Mesendoderm (in vitro differentiated cells): ENCODE data around the gene PTCHD1. TPM values are rescaled to one million over a fixed set of nuclear protein-coding genes. Genes with fewer than 3 reads are reported as not detected.
A peak's percentile ranks its signal among the peaks of the same experiment; 100 is the strongest.

Experiments
- DNase-seq: peaks from one replicate; pipeline ENCODE4 v3.0.0; 2013
- H2AK5ac ChIP-seq: 2 replicates; pipeline ENCODE4 v1.6.1; 2013; ENCODE audit warnings: low read length, inconsistent platforms
- H2BK120ac ChIP-seq: 2 replicates; pipeline ENCODE4 v1.6.1; 2013; ENCODE audit warnings: low read depth, mild to moderate bottlenecking, low read length, moderate library complexity, mixed read lengths
- H2BK15ac ChIP-seq: replicated peaks from 2 replicates; pipeline ENCODE4 v1.6.1; 2013; ENCODE audit warnings: low read depth, mild to moderate bottlenecking, moderate library complexity
- H2BK5ac ChIP-seq: 2 replicates; pipeline ENCODE4 v1.6.1; 2013; ENCODE audit warnings: low read length, inconsistent platforms
- H3K18ac ChIP-seq: 2 replicates; pipeline ENCODE4 v1.6.1; 2013; ENCODE audit warnings: mild to moderate bottlenecking, low read length, mixed read lengths
- H3K23ac ChIP-seq: one replicate; pipeline ENCODE4 v1.6.1; 2013; ENCODE audit warnings: low read length
- H3K27ac ChIP-seq: 2 replicates; pipeline ENCODE4 v1.5.1; 2013; ENCODE audit warnings: low read depth, mild to moderate bottlenecking, inconsistent platforms, low read length, moderate library complexity
- H3K27me3 ChIP-seq: 2 replicates; pipeline ENCODE4 v1.6.1; 2013; ENCODE audit warnings: low read length, control low read depth, mild to moderate bottlenecking, inconsistent platforms; ENCODE audit not compliant: insufficient read depth, poor library complexity
- H3K36me3 ChIP-seq: 2 replicates; pipeline ENCODE4 v1.6.1; 2013; ENCODE audit warnings: low read length, inconsistent platforms; ENCODE audit not compliant: control insufficient read depth, insufficient read depth
- H3K4ac ChIP-seq: one replicate; pipeline ENCODE4 v1.6.1; 2013; ENCODE audit warnings: low read depth, mild to moderate bottlenecking, low read length, moderate library complexity
- H3K4me1 ChIP-seq: 2 replicates; pipeline ENCODE4 v1.6.1; 2013; ENCODE audit warnings: low read depth, low read length, inconsistent platforms; ENCODE audit not compliant: control insufficient read depth
- H3K4me2 ChIP-seq: 2 replicates; pipeline ENCODE4 v1.6.1; 2013; ENCODE audit warnings: low read length
- H3K4me3 ChIP-seq: 2 replicates; pipeline ENCODE4 v1.5.1; 2013; ENCODE audit warnings: mild to moderate bottlenecking, low read length
- H3K56ac ChIP-seq: one replicate; pipeline ENCODE4 v1.6.1; 2013; ENCODE audit warnings: low read length
- H3K79me1 ChIP-seq: 2 replicates; pipeline ENCODE4 v1.6.1; 2013; ENCODE audit warnings: low read length, inconsistent platforms
- H3K79me2 ChIP-seq: 2 replicates; pipeline ENCODE4 v1.6.1; 2013; ENCODE audit warnings: mild to moderate bottlenecking, low read length; ENCODE audit not compliant: control insufficient read depth, insufficient read depth
- H3K9ac ChIP-seq: 2 replicates; pipeline ENCODE4 v1.6.1; 2013; ENCODE audit warnings: low read length, inconsistent platforms
- H4K5ac ChIP-seq: one replicate; pipeline ENCODE4 v1.6.1; 2013; ENCODE audit warnings: low read length
- H4K8ac ChIP-seq: one replicate; pipeline ENCODE4 v1.6.1; 2013; ENCODE audit warnings: low read depth, mild to moderate bottlenecking, control low read depth, low read length, moderate library complexity
- WGBS: extraction: QIAGEN DNeasy Blood & Tissue Kit; methylation state at CpG from one replicate; pipeline ENCODE4 v1.1.7; 2013; ENCODE audit warnings: low lambda C conversion rate, missing lambda C conversion rate; ENCODE audit not compliant: insufficient coverage; ENCODE audit errors: extremely low coverage; 5-methylcytosine and 5-hydroxymethylcytosine counted together
- polyA plus RNA-seq, 2 experiments: library from polyadenylated mRNA; stranded (reverse); fragments of 200-250 nt; gene quantifications; one replicate each; pipeline ENCODE4 v1.2.3, GENCODE V29; 2013

Gene PTCHD1
- polyA plus RNA-seq (2013, experiment 1 of 2): 2.1 TPM
- 3.2 TPM for polyA plus RNA-seq (2013, experiment 2 of 2)

DNA sequence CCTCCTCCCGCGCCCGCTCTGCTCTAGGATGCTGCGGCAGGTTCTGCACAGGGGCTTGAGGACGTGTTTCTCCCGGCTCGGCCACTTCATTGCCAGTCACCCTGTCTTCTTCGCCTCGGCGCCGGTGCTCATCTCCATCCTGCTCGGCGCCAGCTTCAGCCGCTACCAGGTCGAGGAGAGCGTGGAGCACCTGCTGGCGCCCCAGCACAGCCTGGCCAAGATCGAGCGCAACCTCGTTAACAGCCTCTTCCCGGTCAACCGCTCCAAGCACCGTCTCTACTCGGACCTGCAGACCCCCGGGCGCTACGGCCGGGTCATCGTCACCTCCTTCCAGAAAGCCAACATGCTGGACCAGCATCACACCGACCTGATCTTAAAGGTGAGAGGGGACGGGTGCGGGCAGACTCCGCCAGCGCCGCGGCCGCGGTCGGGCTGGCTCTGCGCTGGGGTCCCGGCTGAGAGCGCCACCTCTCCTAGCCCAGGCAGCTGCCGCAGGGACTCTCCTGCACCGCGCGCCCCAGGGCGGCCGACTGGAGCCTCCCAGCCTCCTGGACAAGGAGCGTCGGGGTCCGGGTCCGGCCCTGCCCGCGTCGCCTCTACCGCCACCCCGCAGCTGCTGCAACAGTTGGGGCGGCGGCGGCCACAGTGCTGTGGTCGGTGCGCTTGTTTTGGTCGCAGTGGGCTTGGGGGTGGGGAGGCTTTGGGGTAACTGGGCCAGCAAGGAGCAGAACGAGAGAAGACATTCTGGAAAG, at the start of gene PTCHD1:
PTCHD1 (plus strand) TSS at position 2 of the 752 bp plus-strand sequence; CDS start at position 29, 27 bp downstream.
- H3K23ac ChIP-seq: no peak within 1 kb of the TSS
- peak within 1 kb of the TSS; percentile 79 for H3K4ac ChIP-seq
- no CpG with 5 or more reads among the region's 64 CpGs for WGBS
- H3K79me2 ChIP-seq: peaks cover 8% of the 10 kb centered on the region
- H3K27ac ChIP-seq: peak within 1 kb of the TSS; percentile 76
- H3K4me3 ChIP-seq: peak within 1 kb of the TSS; percentile 37
- H4K8ac ChIP-seq: peak within 1 kb of the TSS; percentile 56
- no peak within 1 kb of the TSS for H2AK5ac ChIP-seq
- H3K27me3 ChIP-seq: no peaks in the 10 kb centered on the region
- peak within 1 kb of the TSS; percentile 45 for H2BK120ac ChIP-seq
- H3K4me2 ChIP-seq: peak within 1 kb of the TSS; percentile 64
- no peaks in the 10 kb centered on the region for H3K36me3 ChIP-seq
- H3K79me1 ChIP-seq: no peaks in the 10 kb centered on the region
- H3K56ac ChIP-seq: peak within 1 kb of the TSS; percentile 70
- DNase-seq: peak; percentile 40
- no peaks in the 10 kb centered on the region for H3K4me1 ChIP-seq
- no peak within 1 kb of the TSS for H4K5ac ChIP-seq
- H3K9ac ChIP-seq: peak within 1 kb of the TSS; percentile 72
- no peak within 1 kb of the TSS for H2BK15ac ChIP-seq
- peak within 1 kb of the TSS; percentile 98 for H3K18ac ChIP-seq
- H2BK5ac ChIP-seq: no peak within 1 kb of the TSS

DNA sequence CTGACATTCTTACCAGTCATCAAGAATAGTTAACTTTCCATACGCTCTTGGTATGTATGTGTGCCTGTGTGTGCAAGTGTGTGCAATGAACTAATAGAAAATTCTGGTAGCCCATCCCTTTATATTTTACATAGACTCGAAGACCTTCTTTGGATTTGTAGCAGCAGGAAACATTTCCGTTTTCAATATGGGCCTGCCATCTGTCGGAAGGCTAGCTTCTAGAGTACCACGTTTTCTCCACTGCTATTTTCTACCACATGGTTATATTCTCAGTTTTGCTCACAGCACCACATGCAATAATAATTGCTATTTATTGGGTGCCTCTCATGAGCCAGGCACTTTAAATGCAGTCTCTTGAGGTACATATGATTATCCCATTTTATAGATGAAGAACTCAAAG, 47.9 kb upstream of the PTCHD1 start:
- Histone ChIP-seq H3K4me3 (no peak overlapping the region), H4K5ac (no peak overlapping the region), H4K8ac (no peak overlapping the region), H3K79me1 (no peaks in the 10 kb centered on the region), H3K27me3 (no peaks in the 10 kb centered on the region), H3K9ac (no peak overlapping the region), H3K36me3 (no peaks in the 10 kb centered on the region), H3K23ac (no peak overlapping the region), H3K56ac (no peak overlapping the region), H2AK5ac (no peak overlapping the region), H2BK15ac (no peak overlapping the region), H3K27ac (no peak overlapping the region), H2BK120ac (no peak overlapping the region), H2BK5ac (no peak overlapping the region), H3K18ac (no peak overlapping the region), H3K4me2 (no peak overlapping the region), H3K4me1 (no peaks in the 10 kb centered on the region), H3K4ac (no peak overlapping the region), H3K79me2 (no peaks in the 10 kb centered on the region)
- DNase-seq: no peak
- no CpG with 5 or more reads among the region's 5 CpGs for WGBS

DNA sequence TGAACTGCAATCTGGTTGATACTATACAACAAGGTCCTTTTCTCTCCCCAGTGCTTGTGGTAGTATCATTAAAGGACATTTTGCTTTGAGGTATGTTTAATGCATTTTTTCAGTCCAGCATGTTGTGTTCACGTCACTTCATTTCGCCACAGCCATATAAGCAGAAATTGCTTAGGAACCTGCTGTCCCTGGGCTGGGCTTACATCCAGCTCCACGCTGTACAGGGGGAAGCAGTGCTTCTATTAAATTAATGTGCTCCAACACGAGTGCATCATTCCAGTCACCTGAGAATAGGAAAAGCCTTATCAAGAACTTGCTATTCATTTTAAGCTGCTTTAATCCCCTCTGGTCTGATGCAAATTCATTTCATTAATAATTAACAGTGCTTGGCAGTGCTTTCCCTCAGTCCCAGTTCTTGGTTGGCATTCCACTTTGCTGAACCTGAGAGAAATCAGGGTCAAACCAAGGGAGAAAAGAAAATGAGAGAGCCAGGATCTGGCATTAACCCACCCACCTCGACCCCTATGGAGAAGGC, 47.4 kb upstream of the PTCHD1 start:
- H3K4me1 ChIP-seq: no peaks in the 10 kb centered on the region
- no peak overlapping the region for H3K18ac ChIP-seq
- no peak overlapping the region for H4K5ac ChIP-seq
- DNase-seq: no peak
- H3K4me2 ChIP-seq: no peak overlapping the region
- no peak overlapping the region for H3K4me3 ChIP-seq
- H3K4ac ChIP-seq: no peak overlapping the region
- H2BK120ac ChIP-seq: no peak overlapping the region
- H3K36me3 ChIP-seq: no peaks in the 10 kb centered on the region
- no peak overlapping the region for H2BK15ac ChIP-seq
- no peak overlapping the region for H3K27ac ChIP-seq
- no peaks in the 10 kb centered on the region for H3K79me2 ChIP-seq
- no peaks in the 10 kb centered on the region for H3K79me1 ChIP-seq
- H2AK5ac ChIP-seq: no peak overlapping the region
- no peaks in the 10 kb centered on the region for H3K27me3 ChIP-seq
- H2BK5ac ChIP-seq: no peak overlapping the region
- H3K9ac ChIP-seq: no peak overlapping the region
- WGBS: no CpG with 5 or more reads among the region's 5 CpGs
- no peak overlapping the region for H3K56ac ChIP-seq
- H3K23ac ChIP-seq: no peak overlapping the region
- no peak overlapping the region for H4K8ac ChIP-seq

DNA sequence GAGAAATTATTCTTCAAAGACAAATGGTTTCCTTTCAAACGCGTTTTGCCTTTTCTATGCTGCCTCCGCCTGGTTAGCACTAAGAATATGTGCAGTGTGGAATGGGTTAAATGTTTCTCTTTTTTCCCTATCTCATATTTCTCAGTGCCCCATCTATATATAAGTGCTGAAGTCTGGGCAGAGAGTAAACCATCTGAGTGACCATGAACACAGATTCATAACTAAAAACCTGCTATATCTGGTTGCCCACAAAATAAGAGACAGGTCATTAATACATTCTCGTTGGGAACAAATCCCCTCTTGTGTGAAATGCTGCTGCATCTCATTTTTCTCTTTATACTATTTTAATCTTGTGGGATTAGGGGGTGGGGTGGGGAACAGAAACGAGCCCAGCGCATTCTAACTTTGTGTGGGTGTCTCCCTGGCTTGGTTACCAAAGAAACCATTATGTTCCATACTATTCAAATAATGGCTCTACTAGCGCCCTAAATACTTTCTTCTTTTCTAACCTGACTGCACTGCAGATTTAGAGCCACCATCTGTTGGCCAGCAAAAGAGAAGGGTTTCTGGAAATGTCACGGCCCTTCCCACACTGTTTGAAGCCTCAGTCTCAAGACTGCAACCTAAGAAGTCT, 42.2 kb upstream of the PTCHD1 start:
- Histone ChIP-seq H3K56ac (no peak overlapping the region), H4K8ac (no peak overlapping the region), H3K18ac (no peak overlapping the region), H2BK5ac (no peak overlapping the region), H2AK5ac (no peak overlapping the region), H4K5ac (no peak overlapping the region), H3K23ac (no peak overlapping the region), H3K9ac (no peak overlapping the region), H3K27me3 (no peaks in the 10 kb centered on the region), H3K4me2 (no peak overlapping the region), H3K27ac (no peak overlapping the region), H3K79me2 (no peaks in the 10 kb centered on the region), H3K4me3 (no peak overlapping the region), H3K36me3 (no peaks in the 10 kb centered on the region), H2BK120ac (no peak overlapping the region), H2BK15ac (no peak overlapping the region), H3K4ac (no peak overlapping the region), H3K4me1 (no peaks in the 10 kb centered on the region), H3K79me1 (no peaks in the 10 kb centered on the region)
- no CpG with 5 or more reads among the region's 8 CpGs for WGBS
- DNase-seq: no peak

DNA sequence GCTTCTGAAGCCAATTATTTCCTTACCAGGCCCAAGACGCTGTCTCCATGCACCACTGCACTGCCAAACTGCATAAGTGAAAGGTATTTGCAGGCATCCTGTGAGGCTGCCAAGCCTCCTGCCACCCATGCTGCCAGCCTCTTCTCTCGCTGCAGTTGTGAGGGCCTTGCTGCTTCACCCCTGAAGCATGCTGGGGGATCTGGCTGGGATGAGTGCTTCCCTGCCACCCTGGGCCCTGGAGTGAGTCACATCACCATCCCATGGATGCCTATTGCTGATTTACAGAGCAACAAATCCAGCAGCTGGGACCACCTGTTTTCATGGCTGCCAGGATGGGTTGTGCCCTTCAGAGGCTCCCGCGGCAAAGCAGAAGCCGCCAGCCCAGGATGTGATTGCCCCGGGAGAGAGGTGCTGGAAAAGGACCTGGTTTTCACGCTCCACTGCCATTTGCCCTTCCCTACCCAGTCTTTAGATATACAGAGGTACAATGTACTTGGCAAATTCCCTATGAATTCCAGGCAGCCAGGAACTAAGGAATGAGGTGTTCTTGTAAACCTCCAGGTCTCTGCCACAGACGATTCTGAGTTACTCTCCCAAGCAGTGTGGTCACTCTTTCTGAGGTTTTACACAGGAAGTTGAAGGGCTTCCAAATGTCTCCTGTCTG, 41.5 kb upstream of the PTCHD1 start:
- no peak overlapping the region for H3K18ac ChIP-seq
- no peaks in the 10 kb centered on the region for H3K36me3 ChIP-seq
- H3K23ac ChIP-seq: no peak overlapping the region
- H3K79me2 ChIP-seq: no peaks in the 10 kb centered on the region
- H2BK5ac ChIP-seq: no peak overlapping the region
- no peaks in the 10 kb centered on the region for H3K27me3 ChIP-seq
- no peak overlapping the region for H3K27ac ChIP-seq
- no peak overlapping the region for H2AK5ac ChIP-seq
- H2BK120ac ChIP-seq: no peak overlapping the region
- WGBS: no CpG with 5 or more reads among the region's 8 CpGs
- no peak overlapping the region for H3K9ac ChIP-seq
- H3K56ac ChIP-seq: no peak overlapping the region
- no peak for DNase-seq
- H3K4ac ChIP-seq: no peak overlapping the region
- no peak overlapping the region for H3K4me2 ChIP-seq
- no peak overlapping the region for H4K5ac ChIP-seq
- no peaks in the 10 kb centered on the region for H3K79me1 ChIP-seq
- H3K4me1 ChIP-seq: no peaks in the 10 kb centered on the region
- H4K8ac ChIP-seq: no peak overlapping the region
- H3K4me3 ChIP-seq: no peak overlapping the region
- H2BK15ac ChIP-seq: no peak overlapping the region
